ENCODE measurements around the gene RNF169. TPM values are rescaled to one million over a fixed set of nuclear protein-coding genes. Genes with fewer than 3 reads are reported as not detected.

RNF169 gene
- total and polyA plus RNA-seq, 2 experiments from 2014 or later, result 0.78 to 16.5 TPM

DNA sequence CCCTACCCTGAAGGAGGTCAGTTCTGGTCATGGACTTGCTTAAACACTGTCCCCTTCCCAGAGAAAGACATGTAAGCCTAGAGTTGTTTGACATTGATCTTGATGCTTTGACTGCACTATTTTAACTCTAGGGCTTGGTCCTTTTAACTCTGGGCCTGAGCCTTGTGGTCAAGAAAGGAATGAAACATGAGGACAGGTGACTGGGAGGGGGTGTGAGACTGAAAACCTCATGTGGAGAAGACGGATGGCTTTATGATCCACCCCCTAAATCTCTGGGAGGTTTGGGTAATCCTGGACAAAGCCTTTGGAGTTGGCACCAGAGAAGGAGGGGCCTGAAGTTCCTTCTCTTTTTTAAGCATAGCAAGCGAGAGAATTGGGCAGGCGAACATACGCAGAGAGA is 35.0 kb upstream of the RNF169 start:
- no peaks in the 10 kb centered on the region for H4K20me1 ChIP-seq (replicated peaks; ENCODE audit: insufficient read depth)
- Mint-ChIP-seq H3K4me3 (no peak overlapping the region), H3K36me3 (ENCODE audit: low read depth) (no peaks in the 10 kb centered on the region)

More for the DNA sequence above, 35.0 kb upstream of the RNF169 start:
- TF ChIP-seq, protein P1, sequence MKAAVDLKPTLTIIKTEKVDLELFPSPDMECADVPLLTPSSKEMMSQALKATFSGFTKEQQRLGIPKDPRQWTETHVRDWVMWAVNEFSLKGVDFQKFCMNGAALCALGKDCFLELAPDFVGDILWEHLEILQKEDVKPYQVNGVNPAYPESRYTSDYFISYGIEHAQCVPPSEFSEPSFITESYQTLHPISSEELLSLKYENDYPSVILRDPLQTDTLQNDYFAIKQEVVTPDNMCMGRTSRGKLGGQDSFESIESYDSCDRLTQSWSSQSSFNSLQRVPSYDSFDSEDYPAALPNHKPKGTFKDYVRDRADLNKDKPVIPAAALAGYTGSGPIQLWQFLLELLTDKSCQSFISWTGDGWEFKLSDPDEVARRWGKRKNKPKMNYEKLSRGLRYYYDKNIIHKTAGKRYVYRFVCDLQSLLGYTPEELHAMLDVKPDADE (IDR thresholded peaks at IDR 0.05), result no peak
- TF ChIP-seq STAT1 (IDR thresholded peaks at IDR 0.05; ENCODE audit: unreplicated experiment) (no peak), EZH2 (IDR thresholded peaks at IDR 0.05; ENCODE audit: low read depth, unreplicated experiment) (no peak), POLR2AphosphoS5 (IDR thresholded peaks at IDR 0.05; ENCODE audit: low read depth) (no peak), CREB1 (CRISPR knock-in tag; IDR thresholded peaks at IDR 0.05; ENCODE audit: low read depth) (no peak), ZNF114 (CRISPR knock-in tag; IDR thresholded peaks at IDR 0.05) (no peak), JUNB (IDR thresholded peaks at IDR 0.05; ENCODE audit: unreplicated experiment) (no peak), ZNF331 (CRISPR knock-in tag; IDR thresholded peaks at IDR 0.05; ENCODE audit: low read depth) (no peak), EZH2phosphoT487 (IDR thresholded peaks at IDR 0.05; ENCODE audit: unreplicated experiment) (no peak), CTCF (conservative IDR thresholded peaks at IDR 0.05; ENCODE audit: low read depth in 2 of 2) (no peak), NANOG (IDR thresholded peaks at IDR 0.05; ENCODE audit: borderline replicate concordance) (no peak)
- TF ChIP-seq, protein P2, sequence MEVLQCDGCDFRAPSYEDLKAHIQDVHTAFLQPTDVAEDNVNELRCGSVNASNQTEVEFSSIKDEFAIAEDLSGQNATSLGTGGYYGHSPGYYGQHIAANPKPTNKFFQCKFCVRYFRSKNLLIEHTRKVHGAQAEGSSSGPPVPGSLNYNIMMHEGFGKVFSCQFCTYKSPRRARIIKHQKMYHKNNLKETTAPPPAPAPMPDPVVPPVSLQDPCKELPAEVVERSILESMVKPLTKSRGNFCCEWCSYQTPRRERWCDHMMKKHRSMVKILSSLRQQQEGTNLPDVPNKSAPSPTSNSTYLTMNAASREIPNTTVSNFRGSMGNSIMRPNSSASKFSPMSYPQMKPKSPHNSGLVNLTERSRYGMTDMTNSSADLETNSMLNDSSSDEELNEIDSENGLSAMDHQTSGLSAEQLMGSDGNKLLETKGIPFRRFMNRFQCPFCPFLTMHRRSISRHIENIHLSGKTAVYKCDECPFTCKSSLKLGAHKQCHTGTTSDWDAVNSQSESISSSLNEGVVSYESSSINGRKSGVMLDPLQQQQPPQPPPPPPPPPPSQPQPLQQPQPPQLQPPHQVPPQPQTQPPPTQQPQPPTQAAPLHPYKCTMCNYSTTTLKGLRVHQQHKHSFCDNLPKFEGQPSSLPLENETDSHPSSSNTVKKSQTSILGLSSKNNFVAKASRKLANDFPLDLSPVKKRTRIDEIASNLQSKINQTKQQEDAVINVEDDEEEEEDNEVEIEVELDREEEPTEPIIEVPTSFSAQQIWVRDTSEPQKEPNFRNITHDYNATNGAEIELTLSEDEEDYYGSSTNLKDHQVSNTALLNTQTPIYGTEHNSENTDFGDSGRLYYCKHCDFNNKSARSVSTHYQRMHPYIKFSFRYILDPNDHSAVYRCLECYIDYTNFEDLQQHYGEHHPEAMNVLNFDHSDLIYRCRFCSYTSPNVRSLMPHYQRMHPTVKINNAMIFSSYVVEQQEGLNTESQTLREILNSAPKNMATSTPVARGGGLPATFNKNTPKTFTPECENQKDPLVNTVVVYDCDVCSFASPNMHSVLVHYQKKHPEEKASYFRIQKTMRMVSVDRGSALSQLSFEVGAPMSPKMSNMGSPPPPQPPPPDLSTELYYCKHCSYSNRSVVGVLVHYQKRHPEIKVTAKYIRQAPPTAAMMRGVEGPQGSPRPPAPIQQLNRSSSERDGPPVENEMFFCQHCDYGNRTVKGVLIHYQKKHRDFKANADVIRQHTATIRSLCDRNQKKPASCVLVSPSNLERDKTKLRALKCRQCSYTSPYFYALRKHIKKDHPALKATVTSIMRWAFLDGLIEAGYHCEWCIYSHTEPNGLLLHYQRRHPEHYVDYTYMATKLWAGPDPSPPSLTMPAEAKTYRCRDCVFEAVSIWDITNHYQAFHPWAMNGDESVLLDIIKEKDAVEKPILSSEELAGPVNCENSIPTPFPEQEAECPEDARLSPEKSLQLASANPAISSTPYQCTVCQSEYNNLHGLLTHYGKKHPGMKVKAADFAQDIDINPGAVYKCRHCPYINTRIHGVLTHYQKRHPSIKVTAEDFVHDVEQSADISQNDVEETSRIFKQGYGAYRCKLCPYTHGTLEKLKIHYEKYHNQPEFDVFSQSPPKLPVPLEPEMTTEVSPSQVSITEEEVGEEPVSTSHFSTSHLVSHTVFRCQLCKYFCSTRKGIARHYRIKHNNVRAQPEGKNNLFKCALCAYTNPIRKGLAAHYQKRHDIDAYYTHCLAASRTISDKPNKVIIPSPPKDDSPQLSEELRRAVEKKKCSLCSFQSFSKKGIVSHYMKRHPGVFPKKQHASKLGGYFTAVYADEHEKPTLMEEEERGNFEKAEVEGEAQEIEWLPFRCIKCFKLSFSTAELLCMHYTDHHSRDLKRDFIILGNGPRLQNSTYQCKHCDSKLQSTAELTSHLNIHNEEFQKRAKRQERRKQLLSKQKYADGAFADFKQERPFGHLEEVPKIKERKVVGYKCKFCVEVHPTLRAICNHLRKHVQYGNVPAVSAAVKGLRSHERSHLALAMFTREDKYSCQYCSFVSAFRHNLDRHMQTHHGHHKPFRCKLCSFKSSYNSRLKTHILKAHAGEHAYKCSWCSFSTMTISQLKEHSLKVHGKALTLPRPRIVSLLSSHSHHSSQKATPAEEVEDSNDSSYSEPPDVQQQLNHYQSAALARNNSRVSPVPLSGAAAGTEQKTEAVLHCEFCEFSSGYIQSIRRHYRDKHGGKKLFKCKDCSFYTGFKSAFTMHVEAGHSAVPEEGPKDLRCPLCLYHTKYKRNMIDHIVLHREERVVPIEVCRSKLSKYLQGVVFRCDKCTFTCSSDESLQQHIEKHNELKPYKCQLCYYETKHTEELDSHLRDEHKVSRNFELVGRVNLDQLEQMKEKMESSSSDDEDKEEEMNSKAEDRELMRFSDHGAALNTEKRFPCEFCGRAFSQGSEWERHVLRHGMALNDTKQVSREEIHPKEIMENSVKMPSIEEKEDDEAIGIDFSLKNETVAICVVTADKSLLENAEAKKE (CRISPR knock-in tag; IDR thresholded peaks at IDR 0.05), result no peak
- TF ChIP-seq, protein P3, sequence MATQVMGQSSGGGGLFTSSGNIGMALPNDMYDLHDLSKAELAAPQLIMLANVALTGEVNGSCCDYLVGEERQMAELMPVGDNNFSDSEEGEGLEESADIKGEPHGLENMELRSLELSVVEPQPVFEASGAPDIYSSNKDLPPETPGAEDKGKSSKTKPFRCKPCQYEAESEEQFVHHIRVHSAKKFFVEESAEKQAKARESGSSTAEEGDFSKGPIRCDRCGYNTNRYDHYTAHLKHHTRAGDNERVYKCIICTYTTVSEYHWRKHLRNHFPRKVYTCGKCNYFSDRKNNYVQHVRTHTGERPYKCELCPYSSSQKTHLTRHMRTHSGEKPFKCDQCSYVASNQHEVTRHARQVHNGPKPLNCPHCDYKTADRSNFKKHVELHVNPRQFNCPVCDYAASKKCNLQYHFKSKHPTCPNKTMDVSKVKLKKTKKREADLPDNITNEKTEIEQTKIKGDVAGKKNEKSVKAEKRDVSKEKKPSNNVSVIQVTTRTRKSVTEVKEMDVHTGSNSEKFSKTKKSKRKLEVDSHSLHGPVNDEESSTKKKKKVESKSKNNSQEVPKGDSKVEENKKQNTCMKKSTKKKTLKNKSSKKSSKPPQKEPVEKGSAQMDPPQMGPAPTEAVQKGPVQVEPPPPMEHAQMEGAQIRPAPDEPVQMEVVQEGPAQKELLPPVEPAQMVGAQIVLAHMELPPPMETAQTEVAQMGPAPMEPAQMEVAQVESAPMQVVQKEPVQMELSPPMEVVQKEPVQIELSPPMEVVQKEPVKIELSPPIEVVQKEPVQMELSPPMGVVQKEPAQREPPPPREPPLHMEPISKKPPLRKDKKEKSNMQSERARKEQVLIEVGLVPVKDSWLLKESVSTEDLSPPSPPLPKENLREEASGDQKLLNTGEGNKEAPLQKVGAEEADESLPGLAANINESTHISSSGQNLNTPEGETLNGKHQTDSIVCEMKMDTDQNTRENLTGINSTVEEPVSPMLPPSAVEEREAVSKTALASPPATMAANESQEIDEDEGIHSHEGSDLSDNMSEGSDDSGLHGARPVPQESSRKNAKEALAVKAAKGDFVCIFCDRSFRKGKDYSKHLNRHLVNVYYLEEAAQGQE (IDR thresholded peaks at IDR 0.05; ENCODE audit: unreplicated experiment), result no peak
- H3K4me3 ChIP-seq, result no peak overlapping the region
- H2AFZ ChIP-seq, result no peak overlapping the region
- H3K27me3 ChIP-seq (ENCODE audit: insufficient read depth), result no peaks in the 10 kb centered on the region
- no peak for DNase-seq (ENCODE audit: low spot score)
- no peaks in the 10 kb centered on the region; the same call in 1 of the 2 replicates for H3K36me3 ChIP-seq (ENCODE audit: insufficient read depth)
- H3K27me3 Mint-ChIP-seq (ENCODE audit: insufficient read depth, low read depth, poor library complexity), result peaks cover 15% of the 10 kb centered on the region
- no peak overlapping the region for H3K4me2 ChIP-seq
- no peaks in the 10 kb centered on the region for H3K79me2 ChIP-seq (replicated peaks; ENCODE audit: insufficient read depth)
- no peaks in the 10 kb centered on the region for H3K9me2 ChIP-seq (ENCODE audit: insufficient read depth)
- no peak overlapping the region for H3K27ac ChIP-seq (ENCODE audit: low read depth)
- no peak overlapping the region for H3K27ac Mint-ChIP-seq
- ATAC-seq, result no peak
- H3K4me1 ChIP-seq (ENCODE audit: insufficient read depth), result peaks cover 7% of the 10 kb centered on the region; the same call in 1 of the 2 replicates
- H3K4me1 Mint-ChIP-seq, result peaks cover 11% of the 10 kb centered on the region
- no peaks in the 10 kb centered on the region for H3F3A ChIP-seq (replicated peaks; ENCODE audit: low read depth)
- H3K9me3 Mint-ChIP-seq, result no peaks in the 10 kb centered on the region

Measured in GM23338 (cell line).